GM21515 (cell line): ENCODE results near the gene TRMT5.

Source experiments
- ATAC-seq: cut with Tn5 transposase; IDR thresholded peaks from one replicate; pipeline ENCODE4 v1.9.1; 2021; ENCODE audit not compliant: unreplicated experiment

The TRMT5 gene, protein sequence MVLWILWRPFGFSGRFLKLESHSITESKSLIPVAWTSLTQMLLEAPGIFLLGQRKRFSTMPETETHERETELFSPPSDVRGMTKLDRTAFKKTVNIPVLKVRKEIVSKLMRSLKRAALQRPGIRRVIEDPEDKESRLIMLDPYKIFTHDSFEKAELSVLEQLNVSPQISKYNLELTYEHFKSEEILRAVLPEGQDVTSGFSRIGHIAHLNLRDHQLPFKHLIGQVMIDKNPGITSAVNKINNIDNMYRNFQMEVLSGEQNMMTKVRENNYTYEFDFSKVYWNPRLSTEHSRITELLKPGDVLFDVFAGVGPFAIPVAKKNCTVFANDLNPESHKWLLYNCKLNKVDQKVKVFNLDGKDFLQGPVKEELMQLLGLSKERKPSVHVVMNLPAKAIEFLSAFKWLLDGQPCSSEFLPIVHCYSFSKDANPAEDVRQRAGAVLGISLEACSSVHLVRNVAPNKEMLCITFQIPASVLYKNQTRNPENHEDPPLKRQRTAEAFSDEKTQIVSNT

DNA sequence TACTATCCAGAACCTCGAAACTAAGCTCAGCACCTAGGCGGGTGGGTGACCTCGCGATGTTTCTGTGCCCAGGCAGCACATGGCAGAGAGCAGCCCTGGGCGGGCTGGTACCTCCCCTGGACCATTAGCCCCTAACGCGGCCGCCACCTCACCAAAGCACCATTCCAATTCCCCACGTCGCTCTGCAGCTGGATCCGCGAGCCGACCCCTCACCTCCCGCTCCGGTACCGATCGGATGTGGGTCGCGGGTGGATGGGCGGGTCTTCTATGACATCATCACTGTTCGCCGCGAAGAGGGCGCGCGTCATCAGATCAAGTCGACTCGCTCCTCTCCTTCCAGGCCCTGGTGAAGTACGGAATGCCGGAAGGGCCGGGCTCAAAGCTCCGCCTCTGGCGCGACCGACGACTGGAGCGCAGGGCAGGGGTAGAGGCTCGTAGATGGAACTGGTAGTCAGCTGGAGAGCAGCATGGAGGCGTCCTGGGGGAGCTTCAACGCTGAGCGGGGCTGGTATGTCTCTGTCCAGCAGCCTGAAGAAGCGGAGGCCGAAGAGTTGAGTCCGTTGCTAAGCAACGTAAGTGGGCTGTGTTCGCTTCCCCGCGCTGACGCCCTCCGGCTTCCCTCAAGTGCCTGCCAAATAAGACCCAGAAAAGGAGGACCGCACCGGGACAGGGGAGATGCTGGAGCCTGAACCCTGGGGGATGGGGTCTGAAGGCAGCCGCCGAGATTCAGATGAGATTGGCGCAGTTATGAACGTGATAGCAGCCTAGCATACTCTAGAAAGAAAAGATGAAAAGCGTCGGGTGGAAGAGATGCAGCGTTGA lies at the start of gene TRMT5, which contains the start of gene SLC38A6:
TRMT5 (minus strand) TSS at position 269 of the 822 bp plus-strand sequence; CDS start at position 163, 106 bp downstream.
SLC38A6 (plus strand) TSS at position 435 of the 822 bp plus-strand sequence; CDS start at position 468, 33 bp downstream.
- ATAC-seq: peak; percentile 86

DNA sequence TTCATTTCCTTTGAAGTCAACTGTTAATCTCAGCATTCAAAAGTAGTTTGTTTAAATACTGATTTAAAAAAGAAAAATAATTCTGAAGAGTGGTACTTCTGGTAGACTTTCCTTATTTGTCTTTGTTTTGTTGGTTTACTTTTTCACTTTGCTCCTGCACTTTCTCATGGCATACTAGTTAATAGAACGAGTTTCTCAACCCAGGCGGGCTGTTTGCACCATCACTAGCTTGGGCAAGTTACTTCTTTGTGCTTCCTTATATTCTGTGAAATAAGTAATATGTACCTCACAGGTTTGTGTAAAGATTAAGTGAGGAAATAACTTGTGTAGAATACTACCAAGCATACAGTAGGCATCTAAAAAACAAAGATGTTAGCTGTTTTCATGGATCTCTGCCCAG lies 45.6 kb upstream of the TRMT5 start:
- ATAC-seq: no peak

DNA sequence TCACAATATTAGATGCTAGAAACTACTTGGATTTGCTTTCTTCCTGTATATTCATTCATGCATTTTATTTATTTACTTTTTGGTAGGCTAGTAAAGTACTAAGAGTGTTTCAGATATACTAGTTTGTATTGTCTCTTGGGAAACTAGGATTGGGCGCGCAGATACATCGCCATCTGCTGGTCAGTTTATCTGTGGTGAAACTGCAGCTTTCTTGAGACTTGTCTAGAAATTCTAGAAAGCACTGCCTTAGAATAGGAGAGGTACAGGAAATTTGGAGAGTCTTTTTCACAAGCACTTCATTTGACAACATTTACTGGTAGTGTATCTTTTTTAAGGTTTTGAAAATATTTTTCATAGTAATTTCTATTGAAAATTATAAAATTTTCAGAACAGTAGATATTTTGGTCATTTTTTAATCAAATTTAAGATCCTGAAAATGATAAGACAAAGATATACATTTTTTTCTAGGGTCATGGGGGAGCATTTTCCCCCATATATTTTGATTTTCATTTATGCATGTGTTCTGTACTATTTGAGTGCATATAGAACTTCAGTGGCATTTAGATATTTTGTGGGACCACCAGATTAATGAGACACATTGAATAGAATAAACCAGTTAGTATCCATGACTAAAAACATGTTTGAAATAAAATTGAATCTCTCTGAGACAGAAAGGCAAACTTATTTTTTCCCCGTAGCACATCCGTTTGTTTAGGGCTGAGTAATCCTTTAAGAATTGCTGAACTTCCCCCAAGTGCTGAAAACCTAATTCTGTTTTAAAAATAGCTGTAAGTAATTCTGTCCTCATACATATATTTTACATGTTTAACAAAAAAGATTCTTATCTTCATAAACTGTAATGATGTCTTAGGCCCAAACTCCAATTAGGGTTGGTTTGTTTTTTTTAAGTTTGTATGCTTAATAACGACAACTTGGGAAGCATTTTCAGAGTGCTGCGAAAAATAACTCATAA lies 44.7 kb upstream of the TRMT5 start:
- peak; percentile 61 for ATAC-seq

DNA sequence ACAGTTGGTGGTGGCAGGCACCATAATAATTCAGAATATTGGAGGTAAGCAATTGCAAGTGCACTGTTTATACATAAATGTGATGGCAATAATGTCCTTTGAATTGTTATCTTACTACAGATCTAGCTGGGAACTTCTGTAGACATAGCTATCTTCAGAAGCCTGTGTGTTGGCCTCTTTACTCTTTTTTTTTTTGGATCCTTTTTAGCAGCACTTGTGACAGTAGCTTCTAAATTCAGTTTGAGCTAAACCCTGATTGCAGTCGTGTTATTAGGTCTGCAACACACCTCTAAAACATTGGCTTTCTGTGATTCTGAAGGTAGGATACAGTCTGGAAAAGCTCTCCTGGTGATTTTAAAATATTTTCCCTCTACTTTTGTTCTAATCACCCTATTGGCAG lies 38.7 kb upstream of the TRMT5 start:
- ATAC-seq: no peak

DNA sequence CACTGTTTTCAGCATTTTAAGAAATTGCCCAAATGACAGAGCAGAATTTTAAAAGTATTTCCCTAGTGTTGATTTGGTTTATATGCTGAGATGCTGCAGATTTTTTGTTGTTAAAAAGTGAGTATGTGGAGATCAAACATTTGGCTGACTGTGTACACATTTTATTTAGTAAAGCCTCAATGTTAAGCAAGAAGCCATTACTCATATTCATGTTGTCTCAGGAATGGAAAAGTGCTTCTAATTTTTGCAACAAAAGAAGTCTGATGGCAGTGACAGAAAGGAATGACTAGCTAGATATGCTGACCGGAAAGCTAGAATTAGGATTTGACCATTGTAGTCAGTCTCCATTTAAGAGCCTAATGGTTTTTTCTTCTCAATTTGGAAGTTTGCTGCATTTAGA lies 22.7 kb upstream of the TRMT5 start:
- ATAC-seq: no peak

DNA sequence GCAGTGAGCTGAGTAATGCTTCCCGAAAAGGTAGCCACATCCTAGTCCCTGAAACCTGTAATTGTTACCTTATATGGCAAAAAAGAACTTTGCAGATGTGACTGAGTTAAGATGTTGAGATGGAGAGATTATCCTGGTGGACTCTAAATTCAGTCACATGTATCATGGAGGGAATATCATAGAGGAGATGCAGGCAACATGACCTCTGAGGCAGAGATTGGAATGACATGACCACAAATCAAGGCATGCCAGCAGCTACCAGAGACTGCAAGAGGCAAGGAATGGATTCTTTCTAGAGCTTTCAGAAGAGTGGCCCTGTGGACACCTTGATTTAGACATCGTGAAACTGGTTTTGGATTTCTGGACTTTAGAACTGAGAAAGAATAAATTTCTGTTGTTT lies 18.7 kb upstream of the TRMT5 start:
- ATAC-seq: no peak

DNA sequence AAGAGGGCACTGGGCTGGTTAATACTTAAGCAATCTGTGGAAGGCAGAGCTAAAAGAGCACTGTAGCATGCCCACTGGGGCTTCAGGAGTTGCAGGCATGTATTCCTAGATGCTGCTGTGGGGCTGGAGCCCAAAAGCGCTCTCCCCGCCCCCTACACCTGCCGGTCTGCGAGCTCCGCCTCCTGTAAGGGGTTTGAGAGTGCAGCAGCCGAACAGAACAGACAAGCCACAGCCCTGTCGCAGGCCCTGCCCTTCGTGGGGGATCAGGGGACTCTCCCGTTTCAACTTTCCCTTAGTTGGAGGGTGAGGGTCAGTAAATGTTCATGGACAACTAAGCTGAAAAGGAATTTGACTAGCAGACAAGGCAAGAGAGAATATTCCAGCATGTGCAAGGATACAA lies 17.7 kb upstream of the TRMT5 start:
- ATAC-seq: no peak

DNA sequence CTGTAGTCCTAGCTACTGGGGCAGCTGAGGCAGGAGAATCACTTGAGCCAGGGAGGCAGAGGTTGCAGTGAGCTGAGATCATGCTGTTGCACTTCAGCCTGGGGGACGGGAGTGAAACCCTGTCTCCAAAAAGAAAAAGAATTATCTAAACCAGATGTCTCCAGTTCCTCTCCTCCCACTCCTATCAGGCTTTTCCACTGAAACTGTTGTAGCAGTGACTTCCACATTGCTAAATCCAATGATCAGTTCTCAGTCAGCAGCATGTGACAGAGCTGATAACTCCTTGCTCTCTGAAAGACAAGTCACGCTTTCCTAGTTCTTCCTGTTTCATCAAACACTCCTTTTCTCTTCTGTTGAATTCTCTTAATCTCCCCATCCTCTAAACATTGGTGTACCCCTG lies 8.7 kb upstream of the TRMT5 start:
- no peak for ATAC-seq

DNA sequence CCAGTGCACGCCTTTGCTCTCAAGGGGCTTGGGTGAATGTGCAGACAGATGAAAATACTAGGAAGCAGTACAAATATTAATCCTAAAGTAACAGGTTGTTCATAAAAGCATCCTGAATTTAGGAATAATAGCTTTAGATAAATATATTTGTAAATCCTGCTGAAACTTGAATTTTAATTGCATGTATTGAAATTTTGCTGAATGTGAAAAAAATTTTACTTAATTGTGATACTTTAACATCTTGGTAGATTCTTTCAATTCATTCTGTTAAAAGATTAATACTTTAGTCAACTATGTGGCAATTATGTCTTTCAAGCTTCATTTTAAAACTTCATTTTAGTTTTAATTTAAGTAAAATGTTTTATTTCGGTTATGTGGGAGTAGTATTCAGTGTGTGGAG lies 5.6 kb upstream of the TRMT5 start:
- no peak for ATAC-seq

DNA sequence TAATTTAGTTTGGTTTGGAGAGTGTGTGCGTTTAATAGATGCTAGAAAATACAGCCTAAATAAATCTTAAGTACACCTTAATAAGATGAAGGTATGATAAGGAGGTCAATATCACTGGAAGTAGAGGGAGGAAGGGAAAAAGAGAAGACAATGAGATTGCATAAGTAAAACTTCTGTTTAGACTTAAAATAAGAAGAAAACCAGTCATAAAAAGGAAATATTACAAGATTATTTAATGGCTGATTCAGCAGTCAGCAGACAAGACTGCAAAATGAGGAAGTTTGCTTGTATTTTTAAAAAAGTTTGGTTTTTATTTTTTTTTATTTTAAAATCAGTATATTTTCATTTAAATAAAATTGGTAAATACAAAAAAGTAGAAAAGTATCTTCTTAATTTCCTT lies 3.3 kb upstream of the TRMT5 start:
- ATAC-seq: no peak

DNA sequence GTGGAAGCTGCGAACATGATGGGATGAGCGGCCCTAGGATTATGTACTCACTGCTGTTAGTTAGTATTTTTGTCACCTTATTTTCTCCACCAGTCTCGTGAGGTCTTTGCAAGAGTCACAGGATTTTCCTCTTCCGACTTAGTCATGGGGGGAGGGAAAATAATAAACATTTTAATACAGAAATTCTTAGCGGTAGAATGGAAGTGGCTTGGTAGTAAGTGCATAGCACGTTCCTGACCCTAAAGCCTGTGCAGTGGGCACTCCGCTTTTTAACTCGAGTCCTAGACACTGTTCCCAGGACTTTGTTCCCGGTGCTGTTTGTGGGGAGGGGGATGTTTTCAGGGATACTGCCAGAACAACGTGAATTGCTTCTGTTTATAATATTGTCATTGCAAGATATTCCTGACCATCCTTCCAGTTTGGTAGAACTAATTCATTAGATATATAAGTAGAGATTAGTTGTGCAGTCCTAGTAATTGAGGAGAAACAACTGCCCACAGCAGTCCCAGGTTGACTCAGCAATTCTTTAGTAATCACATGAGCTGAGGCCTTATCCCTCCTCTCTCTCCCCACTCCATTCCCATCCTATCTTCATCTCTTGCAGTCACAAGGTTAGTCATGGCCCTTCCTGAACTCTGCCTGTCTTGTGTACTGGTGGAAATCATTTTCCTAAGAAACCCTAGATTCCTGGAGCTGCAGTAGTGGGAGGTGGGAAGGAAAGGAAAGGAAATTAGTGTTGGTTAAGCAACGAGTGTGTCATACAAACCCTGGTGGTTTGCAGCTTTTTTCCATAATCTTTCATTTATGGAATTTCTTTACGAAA lies 965 bp upstream of the TRMT5 start:
- ATAC-seq: no peak

DNA sequence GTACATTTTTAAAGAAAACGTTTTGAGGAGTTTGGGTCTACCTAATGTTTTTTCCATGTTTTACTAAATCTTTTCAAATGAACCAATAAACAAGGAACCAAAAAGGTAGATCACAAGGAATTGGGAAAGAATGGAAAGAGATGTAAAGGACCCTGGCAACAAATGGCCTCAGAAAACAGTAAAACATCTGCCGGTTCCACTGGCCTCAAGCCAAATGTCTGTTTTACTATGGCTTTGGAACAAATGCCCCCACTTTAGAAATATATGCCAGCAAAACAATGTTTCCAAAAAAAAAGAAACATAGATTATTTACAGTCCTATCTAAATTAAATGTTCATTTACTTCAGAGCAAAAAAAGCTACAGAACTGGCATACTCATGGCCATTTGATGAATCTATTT lies 3.0 kb downstream of the TRMT5 start:
- no peak for ATAC-seq

DNA sequence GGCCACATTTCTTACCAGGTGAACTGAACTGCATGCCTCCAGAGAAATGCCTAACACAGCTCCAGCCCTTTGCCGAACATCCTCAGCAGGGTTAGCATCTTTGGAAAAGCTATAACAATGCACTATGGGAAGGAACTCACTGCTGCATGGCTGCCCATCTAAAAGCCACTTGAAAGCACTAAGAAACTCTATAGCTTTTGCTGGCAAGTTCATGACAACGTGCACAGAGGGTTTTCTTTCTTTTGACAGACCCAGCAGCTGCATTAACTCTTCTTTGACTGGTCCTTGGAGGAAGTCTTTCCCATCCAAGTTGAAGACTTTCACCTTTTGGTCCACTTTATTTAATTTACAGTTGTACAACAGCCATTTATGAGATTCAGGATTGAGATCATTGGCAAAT lies 5.3 kb downstream of the TRMT5 start:
- no peak for ATAC-seq

DNA sequence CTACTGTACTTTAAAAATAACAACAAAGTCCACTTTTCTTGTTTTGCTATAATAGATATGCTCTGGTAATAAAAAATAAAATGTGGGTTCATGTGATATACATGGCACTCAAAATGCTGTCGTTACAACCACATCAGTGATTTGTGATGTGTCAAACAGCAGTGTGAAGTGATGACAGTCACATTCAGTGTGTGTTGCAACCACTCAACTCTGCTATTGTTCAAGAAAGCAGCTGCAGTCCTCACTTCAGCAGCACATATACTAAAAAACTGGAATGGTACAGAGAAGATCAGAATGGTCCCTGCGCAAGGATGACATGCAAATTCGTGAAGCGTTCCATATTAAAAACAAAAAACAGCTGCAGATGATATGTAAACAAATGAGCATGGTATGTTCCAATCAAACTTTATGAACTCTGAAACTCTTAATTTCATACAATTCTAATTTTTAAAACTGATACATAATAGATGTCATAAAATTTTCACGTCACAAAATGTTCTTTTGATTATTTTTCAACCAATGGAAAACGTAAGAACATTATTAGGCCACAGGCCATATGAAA lies 6.7 kb downstream of the TRMT5 start:
- ATAC-seq: no peak

DNA sequence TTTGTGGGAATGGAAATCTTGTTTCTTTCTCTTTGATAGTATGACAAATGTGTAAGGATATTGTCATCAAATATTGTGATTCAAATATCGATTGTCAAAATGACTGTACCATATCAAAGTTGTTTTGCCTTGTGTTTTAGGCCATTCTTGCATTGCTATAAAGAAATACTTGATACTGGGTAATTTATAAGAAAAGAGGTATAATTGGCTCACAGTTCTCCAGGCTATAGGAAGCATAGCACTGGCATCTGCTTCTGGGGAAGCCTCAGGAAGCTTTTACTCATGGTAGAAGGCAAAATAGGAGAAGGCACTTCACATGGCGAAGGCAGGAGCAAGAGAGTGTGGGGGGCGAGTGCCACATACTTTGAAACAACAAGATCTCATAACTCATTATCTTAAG lies 7.8 kb downstream of the TRMT5 start:
- ATAC-seq: no peak

DNA sequence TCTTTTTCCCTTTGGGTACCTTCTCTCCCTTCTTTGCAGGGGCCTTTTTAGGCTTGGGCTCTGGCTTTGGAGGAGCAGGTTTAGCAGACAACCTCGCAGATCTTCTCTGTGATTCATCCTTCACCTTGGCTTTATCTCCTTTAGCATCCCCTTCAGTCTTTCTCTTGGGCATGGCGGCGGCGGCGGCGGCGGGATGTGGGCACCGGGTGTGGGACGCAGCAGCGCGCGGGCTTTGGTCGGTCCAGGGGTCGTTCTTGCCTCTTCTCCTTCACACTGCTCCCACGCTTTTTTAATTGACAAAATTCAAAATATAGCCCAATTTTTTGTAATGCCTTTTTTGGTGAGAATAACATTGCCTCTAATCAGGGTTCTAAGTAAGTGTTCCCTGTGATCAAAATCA lies 8.6 kb downstream of the TRMT5 start:
- ATAC-seq: no peak

DNA sequence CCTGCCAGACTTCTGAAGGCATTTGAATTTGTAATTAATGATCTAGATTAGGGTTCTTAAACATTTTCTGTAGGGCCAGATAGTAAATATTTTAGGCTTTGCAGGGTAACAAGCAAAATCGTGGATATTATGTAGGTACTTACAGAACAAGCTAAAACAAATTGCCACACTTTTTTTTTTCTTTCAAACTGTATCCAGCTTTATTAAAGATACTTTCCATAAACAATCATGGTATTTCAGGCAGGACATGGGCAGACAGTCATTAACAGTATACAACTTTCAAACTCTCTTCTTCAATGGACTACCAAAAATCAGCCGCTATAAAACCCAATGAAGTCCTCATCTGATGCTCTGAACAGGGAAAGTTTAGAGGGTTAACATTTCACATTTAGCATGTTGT lies 9.6 kb downstream of the TRMT5 start:
- no peak for ATAC-seq

DNA sequence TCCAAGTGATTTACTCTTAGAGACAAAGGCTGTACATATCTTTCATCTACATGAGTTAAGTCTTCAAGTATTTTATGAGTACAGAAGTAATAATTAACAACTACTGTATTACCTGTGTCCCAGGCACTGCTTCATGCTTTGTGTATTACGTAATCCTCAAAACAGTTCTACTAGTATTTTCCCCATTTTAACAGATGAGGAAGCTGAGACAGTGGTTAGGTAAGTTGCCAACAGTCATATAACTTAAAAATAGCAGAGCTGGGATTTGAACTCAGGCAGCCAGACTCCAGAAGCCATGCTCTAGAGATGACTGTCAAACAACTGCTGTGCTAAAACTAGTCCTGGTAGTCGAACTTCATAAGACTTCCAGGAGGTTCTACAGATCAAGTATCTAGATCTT lies 10.7 kb downstream of the TRMT5 start:
- ATAC-seq: no peak

DNA sequence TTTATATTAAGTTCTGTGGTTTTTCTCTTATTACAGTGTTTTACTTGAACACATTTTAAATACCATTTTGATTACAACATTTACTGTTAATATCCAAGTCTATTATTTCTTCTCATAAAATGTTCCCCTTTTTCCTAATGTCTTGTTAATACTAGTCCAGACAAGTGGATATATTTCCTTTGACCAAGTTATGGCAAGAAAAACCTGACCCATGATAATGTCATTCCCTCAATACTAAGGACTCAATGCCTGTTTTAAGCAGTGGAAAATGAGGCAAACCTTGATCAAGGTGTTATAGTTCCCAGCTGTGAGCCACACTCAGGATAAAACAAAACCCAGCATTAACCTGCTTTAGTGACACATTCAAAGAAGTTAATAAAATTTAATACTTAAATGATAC lies 12.2 kb downstream of the TRMT5 start:
- no peak for ATAC-seq

DNA sequence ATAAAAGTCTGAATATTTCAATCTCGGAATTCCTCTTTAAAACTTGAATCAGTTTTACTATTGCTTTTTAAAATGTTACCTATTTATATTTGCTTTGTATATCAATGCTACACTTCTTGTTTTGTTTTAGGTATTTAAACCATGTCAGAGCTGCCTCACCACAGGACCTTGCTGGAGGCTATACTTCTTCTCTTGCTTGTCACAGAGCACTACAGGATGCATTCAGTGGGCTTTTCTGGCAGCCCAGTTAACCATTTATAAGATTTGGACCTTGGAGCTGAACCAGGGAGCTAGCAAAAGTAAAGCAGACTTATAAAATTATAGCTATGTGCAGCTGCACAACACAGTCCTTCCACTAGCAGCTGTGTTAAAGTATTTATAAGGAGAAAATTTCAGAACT lies 12.8 kb downstream of the TRMT5 start:
- no peak for ATAC-seq
